ENCODE results near the gene MAEL.

- TF ChIP-seq CTCF (IDR thresholded peaks at IDR 0.05), result no peak
- no peak for TF ChIP-seq POLR2A (IDR thresholded peaks at IDR 0.05)
Observed at GRCh38 chr1:166978821-166979220, 10.3 kb upstream of the MAEL start.
